Hepatic stellate cell (primary cell): Measurements from ENCODE around the gene SPTSSB.
A peak's percentile ranks its signal among the peaks of the same experiment; 100 is the strongest.

Experiments used
- DNase-seq: peaks from one replicate; pipeline ENCODE4 v3.0.0; 2011; ENCODE audit warnings: low spot score

SPTSSB gene, protein sequence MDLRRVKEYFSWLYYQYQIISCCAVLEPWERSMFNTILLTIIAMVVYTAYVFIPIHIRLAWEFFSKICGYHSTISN

DNA sequence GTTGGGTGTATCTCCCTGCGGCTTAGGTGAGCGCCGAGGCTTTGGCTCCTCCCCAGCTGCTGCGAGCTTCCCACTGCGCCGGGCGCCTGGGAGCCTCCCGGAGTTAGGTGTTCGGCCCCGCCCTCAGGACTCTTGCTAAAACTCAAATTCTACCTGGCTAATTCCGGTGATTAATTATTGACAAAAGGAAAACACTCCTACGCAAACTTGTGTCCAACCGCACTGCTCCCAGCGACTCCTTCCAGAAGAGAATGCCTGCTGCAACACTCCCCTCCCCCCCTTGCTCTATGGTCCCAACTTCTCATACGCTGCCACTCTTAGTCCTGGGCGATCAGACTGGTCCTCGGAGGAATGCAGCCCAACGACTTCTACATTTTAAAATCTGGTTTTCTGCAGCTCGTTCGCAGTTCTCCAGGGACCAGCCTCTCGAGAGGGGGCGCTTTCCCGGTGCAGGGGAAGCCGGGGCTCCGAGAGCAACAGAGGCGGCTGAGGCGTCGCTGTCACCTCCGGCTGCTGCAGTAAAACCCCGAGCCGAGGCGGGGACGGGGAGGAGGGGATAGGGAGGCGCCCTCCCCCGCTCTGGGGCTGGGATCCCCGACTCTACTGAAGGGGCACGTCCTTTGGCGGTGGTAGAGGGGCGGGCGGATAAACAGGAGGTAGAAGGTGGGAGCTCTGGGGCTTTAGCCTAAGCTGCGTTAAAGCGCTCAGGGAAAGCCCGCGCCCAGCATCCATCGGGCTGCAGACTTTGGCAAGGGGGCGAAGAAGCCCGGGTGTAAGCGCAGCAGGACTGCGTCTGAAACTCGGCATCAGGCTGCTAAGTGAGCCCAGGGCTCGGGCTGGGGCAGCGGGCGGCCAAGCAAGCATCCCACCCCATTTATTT, at the start of gene SPTSSB:
SPTSSB (minus strand) TSS at position 77 of the 880 bp plus-strand sequence. CDS start 25,194 bp downstream, outside the sequence.
- peak; percentile 37 for DNase-seq

DNA sequence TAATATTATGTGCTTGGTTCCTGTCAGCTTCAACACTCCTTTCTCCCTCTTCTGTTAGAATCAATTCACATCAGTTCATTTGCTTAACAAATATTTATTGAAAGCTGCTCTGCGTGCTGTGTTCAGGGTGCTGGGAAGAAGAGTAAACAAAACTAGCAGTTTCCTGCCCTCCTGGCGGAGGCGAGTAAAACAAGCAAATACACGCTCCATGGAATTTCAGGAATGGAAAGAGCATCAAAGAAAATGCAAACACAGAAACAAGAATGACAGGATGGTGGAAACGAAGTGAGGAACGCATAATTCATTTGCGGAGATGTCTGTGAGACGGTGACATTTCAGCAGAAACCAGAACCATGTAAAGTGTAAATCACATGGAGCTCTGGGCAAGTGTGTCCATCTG, 49.4 kb upstream of the SPTSSB start:
- no peak for DNase-seq

DNA sequence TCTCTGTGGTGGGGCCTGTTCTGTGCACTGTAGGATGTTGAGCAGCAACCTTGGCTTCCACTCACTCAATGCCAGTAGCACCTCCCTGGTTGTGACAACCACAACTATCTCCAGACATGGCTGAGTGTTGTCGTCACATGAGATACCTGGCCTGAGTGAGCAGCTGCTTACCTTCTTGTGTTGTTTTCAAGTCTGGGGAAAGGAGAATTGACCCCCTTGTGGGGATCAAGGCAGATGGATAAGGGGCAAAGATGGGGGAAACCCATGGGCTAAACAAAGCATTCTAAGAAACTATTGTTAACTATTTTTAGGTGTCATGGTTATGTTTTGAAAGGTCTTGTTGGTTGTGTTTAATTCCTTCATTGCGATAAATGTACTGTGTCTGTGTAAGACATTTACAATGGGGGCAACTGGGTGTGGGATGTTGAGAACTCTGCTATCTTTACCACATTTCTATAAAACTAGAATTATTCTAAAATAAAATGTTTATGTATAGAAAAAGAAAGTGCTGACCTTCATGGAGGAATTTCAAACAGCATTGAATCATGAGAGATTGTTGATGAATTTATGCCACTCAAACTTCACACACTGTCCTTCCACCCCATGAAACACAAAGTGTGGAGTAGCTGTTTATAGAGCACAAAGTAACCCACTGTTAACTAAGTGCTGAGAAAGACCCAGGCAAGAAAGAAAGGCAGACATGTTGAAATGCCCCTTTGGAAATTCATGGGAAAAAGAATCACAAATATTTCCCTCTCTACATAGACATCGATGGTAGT, 48.4 kb upstream of the SPTSSB start:
- DNase-seq: no peak

DNA sequence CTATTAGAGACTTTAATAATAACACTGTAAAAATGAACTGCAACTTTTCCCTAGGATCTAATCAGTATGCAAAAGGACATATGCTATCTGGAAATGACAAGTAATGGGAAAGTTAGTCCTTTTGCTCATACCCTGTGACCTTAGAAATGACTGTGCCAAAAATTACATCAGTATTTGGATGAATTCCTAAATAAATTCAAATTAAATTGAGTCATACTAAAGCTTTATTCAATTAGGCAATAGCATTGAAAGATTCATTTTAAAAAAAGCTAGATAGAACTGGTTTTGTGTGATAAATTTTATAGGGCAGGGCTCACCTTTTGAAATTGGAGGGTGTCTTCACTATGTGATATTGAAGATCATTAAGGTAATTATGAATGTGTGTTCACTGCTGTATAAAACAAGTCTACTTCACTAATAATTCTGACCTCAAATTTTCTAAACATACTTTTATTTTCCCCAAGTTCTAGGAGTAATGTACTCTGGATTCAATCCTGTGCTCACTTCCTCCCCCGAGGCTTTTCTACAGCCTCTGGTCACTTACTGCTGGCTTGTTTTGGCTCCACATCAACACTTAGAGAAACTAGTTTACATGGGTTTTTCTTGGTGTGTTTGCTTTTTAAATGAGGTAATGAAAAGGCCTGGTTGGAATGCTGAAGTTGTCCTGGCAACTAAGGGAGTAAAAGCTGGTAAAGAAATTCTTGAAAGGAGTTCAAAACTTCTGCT, 44.4 kb upstream of the SPTSSB start:
- DNase-seq: peak; percentile 38

GRCh38 chr3:161414907-161415306, 43.6 kb upstream of the SPTSSB start:
- no peak for DNase-seq

DNA sequence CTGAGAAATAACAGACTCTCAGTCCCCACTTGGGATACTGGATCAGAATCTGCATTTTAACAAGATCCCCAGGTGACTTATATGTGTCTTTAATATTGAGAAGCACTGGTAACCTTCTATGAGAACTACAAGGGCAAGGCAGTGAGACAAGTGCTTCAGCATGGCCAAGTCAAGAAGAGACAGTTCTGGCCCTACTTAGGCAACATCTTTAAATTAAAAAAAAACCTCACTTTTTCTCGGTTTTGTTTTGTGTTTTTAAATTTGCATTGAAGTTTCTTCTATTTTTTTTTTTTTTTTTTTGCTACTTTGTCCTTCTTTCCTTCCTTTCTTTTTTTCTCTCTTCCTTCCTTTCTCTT, 42.5 kb upstream of the SPTSSB start:
- no peak for DNase-seq

DNA sequence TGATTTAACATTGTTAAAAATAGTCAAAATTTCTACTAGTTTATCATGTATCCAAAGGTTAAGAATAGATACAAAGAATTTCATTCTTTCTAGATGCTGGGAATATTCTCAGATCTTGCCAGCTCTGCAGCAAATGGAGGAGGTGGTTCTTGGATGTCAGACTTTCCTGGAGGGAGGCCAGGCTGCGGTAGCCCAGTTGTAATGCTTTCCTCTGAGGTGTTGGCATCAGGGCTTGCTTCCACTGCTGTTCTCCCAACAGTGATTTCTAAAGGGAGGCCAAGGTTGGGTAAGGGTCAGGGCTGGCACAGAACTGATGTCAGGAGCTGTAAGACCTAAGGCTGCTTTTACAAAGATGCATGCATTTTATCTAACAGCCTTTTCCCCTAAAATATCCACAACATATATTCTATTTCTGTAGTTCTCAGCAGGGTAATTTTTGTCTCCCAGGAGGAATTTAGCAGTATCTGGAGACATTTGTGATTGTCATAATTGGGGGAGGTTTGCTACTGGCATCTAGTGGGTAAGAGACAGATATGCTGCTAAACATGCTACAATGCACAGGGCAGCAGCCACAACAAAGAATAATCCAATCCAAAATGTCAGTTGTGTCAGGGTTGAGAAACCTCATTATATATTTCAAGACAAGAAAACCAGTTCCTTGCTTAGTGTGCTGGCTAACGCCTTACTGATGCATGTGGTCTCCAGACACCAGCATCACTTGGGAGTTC, 42.0 kb upstream of the SPTSSB start:
- DNase-seq: no peak

DNA sequence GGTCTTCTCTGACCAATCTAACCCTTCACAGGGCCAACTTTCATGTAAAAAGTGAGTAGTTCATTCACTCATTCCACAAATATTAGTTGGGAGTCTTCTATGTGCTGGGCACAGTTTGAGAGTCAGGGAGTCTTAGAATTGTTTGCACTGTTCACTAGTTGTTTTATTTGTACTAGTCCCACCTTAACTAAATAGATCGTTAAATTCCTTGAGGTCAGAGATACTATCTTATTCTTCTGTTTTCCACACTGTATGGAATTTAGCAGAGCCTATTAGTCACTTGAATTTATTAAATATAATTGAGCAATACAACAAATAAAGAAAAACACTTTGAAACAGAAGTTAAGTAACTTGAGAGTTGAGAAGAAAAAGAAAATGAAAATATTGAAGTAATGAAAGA, 40.8 kb upstream of the SPTSSB start:
- no peak for DNase-seq

DNA sequence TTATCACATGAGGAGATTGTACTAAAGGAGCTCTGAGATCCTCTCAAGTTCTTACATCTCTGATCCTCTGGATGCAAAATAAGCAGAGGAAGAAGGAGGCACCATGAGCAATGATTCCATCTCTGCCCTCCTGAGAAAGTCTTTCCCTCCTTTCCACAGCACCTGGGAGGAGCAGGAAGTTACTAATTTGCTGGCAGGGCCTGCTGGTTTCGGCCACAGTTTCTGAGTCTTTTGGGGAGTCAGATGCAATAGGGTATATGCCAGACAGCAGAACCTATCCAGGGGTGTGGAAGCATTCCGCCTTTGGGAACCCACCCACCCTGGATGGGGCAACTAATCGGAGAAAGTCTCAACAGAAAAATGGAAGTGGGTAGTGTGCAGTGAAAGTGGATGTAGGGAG, 38.5 kb upstream of the SPTSSB start:
- DNase-seq: no peak

- no peak for DNase-seq
These were observed 37.8 kb upstream of the SPTSSB start for GRCh38 chr3:161409069-161409468.

GRCh38 chr3:161406594-161407555, 35.6 kb upstream of the SPTSSB start:
- no peak for DNase-seq

DNA sequence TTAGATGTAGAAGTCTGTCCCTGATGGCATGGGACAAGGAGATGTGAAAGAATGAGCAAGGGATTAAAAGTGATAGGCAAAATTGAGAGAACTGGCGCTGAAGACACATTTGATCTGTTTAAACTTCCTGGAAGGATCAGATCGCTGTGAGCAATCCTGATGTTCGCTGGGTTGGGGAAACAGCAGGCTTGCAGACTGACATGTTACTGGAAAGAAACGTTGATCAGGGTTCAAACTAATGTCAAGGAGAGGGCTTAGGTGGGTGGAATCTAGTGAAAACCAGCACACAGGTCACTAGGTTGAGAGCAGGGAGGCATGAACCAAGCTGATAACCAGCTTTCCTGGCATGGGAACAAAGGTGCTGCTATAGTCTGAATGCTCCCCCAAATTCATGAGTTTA, 34.5 kb upstream of the SPTSSB start:
- DNase-seq: no peak

DNA sequence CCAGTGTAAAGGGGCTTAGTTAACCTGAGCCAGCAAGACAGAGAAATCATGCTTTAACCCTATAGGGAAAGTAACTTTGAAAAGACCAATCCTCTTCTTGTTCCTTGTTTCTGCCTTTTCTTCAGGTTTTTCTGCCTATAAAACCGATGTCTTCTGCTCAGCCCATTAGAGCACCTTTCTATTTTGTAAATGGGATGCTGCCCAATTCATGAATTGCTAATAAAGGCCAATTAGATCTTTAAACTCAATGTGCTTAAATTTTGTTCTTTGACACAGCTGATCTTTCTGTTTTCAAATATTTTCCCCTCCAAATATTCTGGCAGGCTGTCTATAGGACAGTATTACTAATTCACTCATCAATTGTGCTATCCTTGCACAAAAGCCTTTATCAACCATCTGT, 33.8 kb upstream of the SPTSSB start:
- DNase-seq: no peak

DNA sequence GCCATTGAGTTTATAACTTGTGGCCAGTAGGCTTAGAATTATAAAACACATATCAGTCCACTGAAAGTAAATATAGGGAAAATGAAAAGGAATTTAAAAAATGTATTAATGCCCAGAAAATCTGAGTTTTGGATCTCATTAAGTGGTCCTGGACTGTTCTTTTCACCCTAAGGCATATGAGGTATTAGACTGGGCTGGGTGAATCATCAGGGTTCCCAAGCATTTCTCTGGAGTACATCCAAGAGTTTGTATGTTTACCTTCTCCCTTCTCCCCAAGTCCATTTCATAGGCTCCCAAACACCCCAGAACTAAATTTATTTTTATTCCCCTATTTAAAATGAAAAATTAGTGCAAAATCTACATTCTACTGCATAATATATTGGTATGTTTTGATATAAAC, 31.9 kb upstream of the SPTSSB start:
- DNase-seq: no peak

- DNase-seq: no peak
These were observed 30.1 kb upstream of the SPTSSB start for GRCh38 chr3:161401389-161401788.

DNA sequence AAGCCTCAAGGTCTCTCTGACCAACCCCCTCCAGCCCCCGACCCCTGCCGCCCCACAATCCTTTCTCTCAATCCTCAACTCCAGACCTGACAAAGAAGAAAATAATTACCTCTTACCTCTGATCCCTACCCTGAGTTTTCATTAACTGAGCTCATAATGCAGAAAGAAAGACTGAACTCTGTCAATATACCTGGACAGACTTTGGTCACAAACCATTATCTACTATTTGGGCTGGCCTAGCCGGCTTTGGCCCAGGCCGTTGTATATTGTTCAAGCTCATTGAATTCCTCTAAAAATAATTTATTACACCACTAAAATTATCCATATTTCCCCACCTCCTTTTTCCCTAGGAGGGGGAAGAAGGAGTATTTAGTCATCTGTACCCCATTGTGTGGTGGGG, 29.3 kb upstream of the SPTSSB start:
- DNase-seq: no peak

GRCh38 chr3:161395115-161396012, 24.0 kb upstream of the SPTSSB start:
- no peak for DNase-seq

DNA sequence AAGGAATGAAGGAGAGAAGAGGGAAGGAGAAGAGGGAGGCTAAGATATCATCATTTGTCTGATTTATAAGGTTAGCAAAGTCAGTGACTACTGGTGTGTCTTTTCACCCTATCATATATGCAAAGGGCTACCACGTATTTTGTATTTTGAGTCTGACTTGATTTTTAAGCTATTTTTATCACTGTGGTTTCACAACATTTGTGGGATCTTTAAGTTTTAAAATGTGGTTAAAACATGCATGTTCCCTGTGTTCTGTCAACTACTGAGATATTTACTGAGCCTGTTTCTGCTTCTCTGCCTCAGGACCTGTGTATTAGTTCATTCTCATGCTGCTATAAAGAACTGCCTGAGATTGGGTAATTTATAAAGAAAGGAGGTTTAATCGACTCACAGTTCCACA, 22.5 kb upstream of the SPTSSB start:
- no peak for DNase-seq

GRCh38 chr3:161393310-161393709, 22.0 kb upstream of the SPTSSB start:
- no peak for DNase-seq

DNA sequence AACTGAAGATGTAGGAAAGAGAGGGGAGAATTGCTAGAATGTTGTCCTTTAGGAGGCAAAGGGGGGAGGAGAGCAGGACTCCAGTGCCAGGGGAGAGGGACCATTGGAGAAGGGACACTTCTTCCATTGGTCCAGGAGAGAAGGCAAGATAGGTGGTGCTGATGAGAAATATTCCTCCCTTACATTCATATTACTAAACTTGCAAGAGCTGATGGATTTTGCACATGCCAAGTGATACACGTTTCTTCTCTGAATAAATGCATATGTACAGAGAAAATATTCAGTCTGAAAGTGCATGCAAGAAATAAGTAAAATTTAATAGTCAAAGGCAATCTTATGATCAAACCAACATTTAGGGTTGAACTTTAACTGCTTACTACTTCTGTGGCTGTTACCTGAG, 21.5 kb upstream of the SPTSSB start:
- no peak for DNase-seq
